Posterior vena cava (tissue), 2 donors: Measurements from ENCODE around the gene SLC25A11. TPM values are rescaled to one million over a fixed set of nuclear protein-coding genes. Genes with fewer than 3 reads are reported as not detected.
"Not testable (repeated sequence)": the region's sequence is repeated elsewhere in the genome, so short reads cannot be mapped to it uniquely, and the experiment has no call there.

Source experiments
- DNase-seq: peaks from one replicate; pipeline ENCODE4 v3.0.0-alpha.2; 2020; ENCODE audit warnings: low spot score
- intact Hi-C, 2 donors: fragments of 100-400 bp; cut with DNase I; formaldehyde crosslinking; loops; one replicate each; pipeline versions ENCODE4 v1.14.1 to v1.14.2; 2022 to 2023
- total RNA-seq, 2 donors: library from RNA; stranded (reverse); fragmentation: NEBNext Ultra II Directional; extraction: Animal tissue kit (Norgen Biotek cat#: 25700); gene quantifications; one replicate each; pipeline ENCODE4 v1.2.1, GENCODE V29; 2021
- donor health status: DM: yes; HTN: yes; CAD: no.
- donor health status: DM: yes; HTN: yes; CAD: no.

Gene SLC25A11
- total RNA-seq, 2 donors from 2014 or later, result 33.0 to 43.7 TPM

DNA sequence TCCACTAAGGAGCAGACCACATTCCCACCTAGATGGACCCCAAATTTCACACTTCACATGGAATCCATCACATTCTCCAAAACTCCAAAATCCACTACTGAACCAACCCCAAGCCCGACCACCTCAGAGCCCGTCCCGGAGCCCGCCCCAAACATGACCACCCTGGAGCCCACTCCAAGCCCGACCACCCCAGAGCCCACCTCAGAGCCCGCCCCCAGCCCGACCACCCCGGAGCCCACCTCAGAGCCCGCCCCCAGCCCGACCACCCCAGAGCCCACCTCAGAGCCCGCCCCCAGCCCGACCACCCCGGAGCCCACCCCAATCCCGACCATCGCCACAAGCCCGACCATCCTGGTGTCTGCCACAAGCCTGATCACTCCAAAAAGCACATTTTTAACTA lies 6.2 kb downstream of the SLC25A11 start:
- DNase-seq, result no peak
- intact Hi-C loops, result loop anchor here in 1 of 2 donors (5.0 kb wide), 1 partner anchor 1186 kb away; no protein-coding TSS in a partner anchor

DNA sequence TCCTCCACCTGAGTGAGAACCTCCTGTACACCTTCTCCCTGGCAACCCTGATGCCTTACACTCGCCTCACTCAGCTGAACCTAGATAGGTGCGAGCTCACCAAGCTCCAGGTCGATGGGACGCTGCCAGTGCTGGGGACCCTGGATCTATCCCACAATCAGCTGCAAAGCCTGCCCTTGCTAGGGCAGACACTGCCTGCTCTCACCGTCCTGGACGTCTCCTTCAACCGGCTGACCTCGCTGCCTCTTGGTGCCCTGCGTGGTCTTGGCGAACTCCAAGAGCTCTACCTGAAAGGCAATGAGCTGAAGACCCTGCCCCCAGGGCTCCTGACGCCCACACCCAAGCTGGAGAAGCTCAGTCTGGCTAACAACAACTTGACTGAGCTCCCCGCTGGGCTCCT lies 7.1 kb downstream of the SLC25A11 start:
- intact Hi-C loops, result loop anchor here in 1 of 2 donors (5.0 kb wide), 1 partner anchor 1185 kb away; no protein-coding TSS in a partner anchor

DNA sequence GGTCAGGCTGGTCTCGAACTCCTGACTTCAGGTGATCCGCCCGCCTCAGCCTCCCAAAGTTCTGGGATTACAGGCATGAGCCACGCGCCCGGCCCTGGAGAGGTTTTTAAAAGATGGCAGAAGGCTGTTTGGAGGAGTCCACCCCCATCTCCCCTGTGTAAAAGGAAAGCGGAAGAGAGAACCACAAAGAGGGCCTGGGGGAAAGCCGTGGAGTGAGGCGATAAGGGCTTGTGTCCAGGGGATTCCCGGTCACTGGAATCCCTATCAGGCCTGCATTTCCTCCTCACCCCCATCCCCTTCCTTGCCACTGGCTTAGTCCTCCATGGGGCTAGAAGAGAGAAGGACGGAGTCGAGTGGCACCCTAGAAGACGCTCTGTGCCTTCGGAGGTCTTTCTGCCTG lies 7.9 kb downstream of the SLC25A11 start, which contains the start of gene GP1BA:
Gene GP1BA, plus strand, starts transcription at position 315 of the 400 bp plus-strand sequence. CDS start 328 bp downstream, outside the sequence.
- DNase-seq, result no peak
- intact Hi-C loops, result loop anchor here in 1 of 2 donors (5.0 kb wide), 1 partner anchor 1185 kb away; no protein-coding TSS in a partner anchor

More for the DNA sequence above, 7.1 kb downstream of the SLC25A11 start:
- DNase-seq, result no peak

DNA sequence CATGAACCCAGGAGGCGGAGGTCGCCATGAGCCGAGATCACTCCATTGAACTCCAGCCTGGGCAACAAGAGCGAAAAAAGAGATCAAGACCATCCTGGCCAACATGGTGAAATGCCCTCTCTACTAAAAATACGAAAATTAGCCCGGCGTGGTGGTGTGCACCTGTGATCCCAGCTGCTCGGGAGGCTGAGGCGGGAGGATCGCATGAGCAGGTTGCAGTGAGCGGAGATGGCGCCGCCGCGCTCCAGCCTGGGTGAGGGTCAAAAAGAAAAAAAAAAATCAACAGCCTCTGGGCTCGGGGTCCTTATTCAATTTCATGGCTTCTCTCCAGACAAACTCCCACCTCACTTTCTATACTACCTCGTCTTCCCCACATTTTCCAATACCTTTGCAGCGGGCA lies 11.0 kb downstream of the SLC25A11 start:
- no peak for DNase-seq
- intact Hi-C loops, result no loop called here

DNA sequence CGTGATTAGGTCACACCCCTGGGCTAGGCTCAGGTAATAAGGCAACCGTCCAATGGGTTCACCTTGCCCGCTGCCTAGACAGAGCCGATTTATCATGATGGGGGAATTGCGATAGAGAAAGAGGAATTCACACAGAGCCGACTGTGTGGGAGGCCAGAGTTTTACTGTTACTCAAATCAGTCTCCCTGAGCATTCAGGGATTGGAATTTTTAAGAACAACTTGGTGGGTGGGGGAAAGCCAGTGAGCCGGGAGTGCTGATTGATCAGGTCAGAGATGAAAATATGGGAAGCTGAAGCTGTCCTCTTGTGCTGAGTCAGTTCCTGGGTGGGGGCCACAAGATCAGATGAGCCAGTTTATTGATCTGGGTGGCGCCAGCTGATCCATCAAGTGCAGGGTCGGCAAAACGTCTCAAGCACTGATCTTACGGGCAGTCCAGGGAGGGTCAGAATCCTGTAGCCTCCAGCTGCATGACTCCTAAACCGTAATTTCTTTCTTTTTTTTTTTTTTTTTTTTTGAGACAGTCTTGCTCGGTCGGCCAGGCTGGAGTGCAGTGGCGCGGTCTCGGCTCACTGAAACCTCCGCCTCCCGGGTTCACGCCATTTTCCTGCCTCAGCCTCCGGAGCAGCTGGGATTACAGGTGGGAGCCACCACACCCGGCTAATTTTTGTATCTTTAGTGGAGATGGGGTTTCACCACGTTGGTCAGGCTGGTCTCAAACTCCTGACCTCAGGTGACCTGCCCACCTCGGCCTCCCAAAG lies 13.1 kb downstream of the SLC25A11 start:
- intact Hi-C loops, DNase-seq: not testable (repeated sequence)

DNA sequence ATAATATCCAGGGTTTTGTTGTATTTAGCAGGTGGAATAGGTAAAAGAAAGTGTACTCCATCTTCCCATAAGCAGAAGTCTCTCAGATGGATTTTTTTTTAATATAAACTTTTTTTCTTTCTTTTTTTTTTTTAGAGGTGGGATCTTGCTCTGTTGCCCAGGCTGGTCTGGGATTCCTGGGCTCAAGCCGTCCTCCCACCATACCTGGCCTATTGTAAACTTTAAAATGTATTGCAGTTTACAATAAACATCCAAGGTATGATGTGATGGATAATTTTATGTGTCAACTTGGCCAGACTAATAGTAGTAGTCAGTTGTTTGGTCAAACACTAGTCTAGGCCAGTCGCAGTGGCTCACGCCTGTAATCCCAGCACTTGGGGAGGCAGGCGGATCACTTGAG lies 18.5 kb downstream of the SLC25A11 start:
- intact Hi-C loops, result no loop called here

DNA sequence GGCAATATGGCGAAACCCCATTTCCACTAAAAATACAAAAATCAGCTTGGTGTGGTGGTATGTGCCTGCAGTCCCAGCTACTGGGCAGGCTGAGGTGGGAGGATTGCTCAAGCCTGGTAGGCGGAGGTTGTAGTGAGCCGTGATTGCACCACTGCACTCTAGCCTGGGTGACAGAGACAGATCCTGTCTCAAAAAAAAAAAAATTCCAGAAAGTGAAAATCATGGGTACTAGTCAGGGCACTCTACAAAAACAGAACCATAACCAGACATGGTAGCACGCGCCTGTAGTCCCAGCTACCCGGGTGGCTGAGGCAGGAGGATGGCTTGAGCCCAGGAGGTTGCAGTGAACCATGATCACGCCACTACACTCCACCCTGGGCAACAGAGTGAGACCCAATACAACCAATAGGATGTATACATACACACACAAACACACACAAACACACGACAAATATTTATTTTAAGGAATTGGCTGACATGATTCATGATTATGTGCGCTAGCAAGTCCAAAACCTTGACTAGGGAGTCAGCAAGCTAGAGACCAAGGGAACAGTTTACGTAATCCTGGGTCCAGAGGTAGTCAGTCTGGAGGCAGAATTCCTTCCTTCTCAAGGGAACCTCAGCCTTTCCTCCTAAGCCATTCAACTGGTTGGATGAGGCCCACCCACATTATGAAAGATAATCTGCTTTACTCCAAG lies 19.3 kb downstream of the SLC25A11 start:
- intact Hi-C loops, result no loop called here
- no peak for DNase-seq

More for the DNA sequence above, 18.5 kb downstream of the SLC25A11 start:
- DNase-seq, result no peak

DNA sequence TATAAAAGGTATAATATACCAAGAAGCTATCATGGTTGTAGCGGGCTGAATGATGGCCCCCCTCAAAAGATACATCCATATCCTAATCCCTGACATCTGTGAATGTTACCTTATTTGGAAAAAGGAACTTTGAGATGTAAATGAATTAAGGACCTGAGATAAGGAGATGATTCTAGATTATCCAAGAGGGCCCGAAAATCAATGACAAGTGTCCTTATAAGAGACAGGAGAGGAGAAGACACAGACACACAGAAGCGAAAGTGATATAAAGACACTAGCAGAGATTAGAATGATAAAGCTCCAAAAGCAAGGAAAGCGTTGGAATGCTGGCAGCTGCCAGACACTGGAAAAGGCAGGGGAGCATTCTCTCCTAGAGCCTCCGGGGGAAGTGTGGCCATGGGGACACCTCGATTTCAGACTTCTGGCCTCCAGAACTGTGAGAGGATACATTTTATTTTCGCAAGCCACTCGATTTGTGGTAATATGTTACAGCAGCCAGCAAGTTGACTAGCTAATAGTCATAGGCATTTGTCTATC lies 20.3 kb downstream of the SLC25A11 start:
- DNase-seq, result no peak
- intact Hi-C loops, result no loop called here

DNA sequence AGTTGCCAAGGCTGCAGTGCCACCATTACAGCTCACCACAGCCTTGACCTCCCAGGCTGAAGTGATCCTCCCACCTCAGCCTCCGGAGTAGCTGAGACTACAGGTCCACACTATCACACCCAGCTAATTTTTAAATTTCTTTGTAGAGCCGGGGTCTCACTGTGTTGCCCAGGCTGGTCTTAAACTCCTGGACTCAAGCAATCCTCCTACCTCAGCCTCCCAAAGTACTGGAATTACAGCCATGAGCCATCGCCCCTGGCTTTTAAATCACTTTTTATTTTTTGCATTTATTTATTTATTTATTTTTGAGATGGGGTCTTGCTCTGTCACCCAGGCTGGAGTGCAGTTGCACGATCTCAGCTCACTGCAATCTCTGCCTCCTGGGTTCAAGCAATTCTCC lies 25.3 kb downstream of the SLC25A11 start:
- DNase-seq, intact Hi-C loops: not testable (repeated sequence)

DNA sequence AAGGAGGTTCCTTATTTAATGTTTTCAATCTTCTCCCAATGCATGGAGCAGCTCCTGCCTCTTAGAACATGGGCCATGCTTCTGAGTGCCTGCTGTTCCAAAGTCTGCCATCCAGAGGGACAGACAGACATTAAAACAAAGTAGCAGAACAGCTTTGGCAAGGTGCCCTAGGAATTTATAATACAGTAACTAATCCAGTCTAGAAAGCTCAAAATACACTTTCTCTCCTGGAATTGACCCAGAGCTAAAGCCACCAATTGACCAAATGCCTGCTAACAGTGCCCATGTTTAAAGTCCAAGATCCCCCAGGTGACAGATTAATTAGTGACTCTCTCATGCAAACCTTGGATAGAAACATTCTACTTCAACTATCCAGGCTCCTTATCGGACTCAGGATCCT lies 25.9 kb downstream of the SLC25A11 start:
- intact Hi-C loops, result no loop called here

DNA sequence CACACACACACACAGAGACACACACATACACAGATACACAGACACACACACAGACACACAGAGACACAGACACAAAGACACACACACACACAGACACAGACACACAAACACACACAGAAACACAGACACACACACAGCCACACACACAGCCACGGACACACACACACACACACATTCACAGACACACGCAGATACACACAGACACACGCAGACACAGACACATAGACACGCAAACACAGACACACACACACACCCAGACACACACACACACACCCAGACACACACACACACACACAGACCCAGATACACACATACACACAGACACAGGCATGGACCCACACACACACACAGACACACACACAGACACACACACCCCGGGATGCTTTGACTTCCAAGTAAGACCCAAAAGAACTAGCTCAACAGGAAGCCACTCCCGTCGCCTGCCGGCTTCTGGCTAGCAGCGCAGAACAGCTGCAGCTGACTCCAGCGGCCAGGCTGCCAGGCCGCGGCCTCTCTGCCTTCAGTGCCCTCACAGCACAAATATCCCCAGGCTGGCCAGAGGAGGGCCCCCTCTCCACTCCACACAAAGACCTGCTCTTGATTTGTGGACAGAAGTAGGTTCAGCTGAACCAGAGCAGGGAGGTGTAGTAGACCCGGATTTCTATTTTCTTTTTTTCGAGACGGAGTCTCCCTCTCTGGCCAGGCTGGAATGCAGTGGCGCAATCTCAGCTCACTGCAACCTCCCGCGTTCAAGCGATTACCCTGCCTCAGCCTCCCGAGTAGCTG lies 30.9 kb downstream of the SLC25A11 start:
- intact Hi-C loops, result loop anchor here (10.0 kb wide), 1 partner anchor 156 kb away; no protein-coding TSS in a partner anchor
- DNase-seq, result peak; percentile 97

More for the DNA sequence above, 25.9 kb downstream of the SLC25A11 start:
- no peak for DNase-seq

DNA sequence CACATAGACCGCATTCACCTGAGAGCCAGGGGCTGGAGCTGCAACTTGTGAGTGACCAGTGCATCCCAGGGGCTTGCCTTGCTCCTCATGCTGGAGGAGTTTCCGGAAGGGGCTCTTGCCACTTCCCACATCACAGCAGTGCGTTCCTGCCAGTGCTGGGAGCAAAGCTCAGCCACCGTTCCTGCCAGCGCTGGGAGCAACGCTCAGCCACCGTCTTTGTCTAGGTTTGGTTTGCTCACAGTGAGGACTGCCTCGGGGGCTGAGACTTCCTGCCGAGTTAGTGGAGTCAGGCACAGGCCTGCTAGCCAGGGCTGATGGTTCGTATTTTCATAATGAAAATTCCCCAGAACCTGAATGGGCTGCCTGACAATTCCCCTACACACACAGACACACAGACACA lies 31.5 kb downstream of the SLC25A11 start:
- no peak for DNase-seq
- intact Hi-C loops, result loop anchor here (10.0 kb wide), 1 partner anchor 156 kb away; no protein-coding TSS in a partner anchor

DNA sequence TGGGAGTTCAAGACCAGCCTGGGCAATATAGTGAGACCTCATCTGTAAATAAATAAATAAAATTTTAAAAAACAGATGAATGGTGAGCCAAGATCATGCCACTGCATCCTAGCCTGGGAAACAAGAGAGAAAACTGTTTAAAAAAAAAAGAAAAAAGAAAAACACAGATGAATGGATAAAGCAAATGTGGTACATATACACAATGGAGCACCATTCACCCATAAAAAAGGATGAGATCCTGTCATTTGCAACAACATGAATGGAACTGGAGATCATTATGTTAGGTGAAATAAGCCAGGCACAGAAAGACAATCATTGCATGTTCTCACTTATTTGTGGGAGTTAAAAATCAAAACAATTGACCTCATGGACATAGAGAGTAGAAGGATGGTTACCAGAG lies 33.2 kb downstream of the SLC25A11 start:
- not testable (repeated sequence) for DNase-seq
- intact Hi-C loops, result loop anchor here (10.0 kb wide), 1 partner anchor 158 kb away; no protein-coding TSS in a partner anchor

DNA sequence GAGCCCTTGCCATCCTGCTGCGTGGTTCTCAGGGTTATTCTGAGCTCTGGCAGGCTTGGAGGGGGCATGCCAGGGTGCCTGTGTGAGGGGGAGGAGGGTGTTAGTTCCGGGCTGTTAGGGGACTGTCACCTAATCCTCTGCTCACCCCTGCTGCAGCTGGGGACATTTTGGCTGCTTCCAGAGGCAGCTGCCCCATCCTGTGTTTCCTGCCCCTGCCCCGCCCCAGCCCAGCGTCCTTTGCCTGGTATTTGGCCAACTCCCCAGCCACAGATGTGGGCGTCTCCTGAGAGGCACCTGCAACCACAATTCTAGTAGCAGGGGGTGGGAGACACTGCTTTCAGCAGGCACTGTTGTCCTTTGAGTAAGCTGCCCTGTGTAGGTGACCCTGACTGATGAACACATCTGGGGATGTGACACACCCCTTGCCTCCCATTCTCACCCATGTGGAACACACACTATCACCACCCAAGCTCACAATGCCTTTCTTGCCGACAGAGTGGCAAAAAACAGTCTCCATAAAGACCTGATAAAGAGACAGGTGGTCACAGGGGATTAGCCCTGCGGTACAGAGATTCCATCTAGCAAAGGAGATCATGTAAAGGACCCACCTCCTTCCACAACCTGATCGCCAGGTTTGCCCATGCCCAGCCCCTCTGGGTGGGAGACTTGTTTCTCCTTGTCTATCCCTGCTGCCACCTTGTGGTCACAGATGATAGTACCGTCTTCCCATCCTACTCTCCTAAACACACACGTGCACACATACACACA lies 36.6 kb downstream of the SLC25A11 start, which contains the start of gene CHRNE:
Gene CHRNE, minus strand, starts transcription at position 48 of the 768 bp plus-strand sequence. Its CDS starts 35 bp downstream, at position 13.
- intact Hi-C loops, result loop anchor here (10.0 kb wide), 1 partner anchor 162 kb away; no protein-coding TSS in a partner anchor
- no peak for DNase-seq

DNA sequence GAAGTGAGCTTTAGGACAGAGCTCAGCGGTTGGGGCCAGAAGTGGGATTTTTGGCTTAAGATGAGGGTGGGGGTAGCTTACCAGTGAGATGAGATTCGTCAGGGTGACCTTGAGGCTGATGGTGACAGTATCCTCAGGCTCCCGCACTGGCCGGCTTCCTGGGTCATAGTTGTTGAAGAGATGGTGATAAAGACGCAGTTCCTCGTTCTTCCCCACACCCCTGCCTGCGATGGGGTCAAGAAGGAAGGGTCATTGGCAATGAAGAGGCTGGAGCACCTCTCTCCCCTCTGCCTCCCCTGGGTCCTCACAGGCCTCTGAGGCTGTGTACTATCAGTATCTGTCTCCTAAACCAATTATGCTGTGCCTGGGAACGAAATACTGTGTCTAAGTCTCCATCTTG lies 37.3 kb downstream of the SLC25A11 start:
- intact Hi-C loops, result loop anchor here (10.0 kb wide), 1 partner anchor 162 kb away; no protein-coding TSS in a partner anchor
- no peak for DNase-seq

DNA sequence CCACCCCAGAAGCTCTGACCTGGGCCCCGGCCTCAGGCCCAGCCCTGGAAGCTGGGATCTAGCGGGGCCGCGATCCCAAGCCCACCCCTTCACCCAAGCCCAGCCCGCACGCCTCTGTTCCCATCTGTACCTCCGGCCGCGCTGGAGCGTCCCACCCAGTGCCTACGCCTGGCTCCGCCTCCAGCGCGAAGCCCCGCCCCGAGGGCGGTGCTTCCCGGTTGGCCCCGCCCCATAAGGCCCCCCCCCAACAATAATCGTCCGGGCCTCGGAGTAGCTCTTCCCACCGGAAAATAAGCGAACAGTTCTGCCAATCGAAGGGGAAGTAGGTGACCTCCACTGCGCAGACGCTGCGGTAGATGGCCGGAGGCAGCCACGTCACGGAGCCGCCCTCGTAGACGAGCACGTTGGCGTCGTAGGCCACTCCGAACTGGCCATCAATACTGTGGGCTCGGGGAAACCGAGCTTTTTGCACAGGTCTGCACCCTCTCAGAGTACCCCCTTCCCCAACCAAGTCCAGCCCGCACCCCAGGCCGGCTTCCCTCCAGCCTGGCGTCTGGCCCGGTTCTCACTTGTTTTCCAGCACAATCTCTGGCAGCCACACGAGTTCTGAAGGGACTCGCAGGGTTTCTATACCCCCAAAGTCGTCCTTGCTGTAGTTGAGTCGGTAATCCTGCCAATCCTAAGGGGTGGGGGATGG lies 38.0 kb downstream of the SLC25A11 start:
- intact Hi-C loops, result loop anchor here (10.0 kb wide), 1 partner anchor 163 kb away; no protein-coding TSS in a partner anchor
- peak; percentile 91 for DNase-seq

DNA sequence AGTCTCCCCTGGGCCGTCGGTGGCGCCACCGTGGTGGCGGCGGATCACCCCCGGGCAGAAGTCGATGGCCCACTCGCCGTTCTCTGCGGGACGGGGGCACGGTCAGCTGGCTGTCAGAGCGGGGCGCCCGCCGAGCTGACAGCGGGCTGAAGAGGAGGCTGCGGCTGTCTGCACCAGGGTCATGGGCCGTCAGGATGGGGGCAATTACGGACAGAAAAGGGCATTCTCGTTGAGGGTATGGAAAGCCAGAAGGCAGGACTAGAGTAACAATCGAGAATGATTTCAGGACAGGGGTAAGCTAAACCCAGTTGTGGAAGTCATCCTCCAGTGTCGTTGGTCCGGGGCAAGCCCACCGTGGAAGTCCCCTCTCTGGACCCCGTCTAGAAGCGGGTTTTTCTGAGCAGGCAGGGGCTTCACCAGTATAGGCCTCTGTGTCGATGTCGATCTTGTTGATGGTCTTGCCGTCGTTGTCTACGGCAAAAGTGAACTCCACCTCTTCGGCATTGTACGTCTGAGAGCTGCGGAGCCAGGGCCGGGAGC lies 38.7 kb downstream of the SLC25A11 start:
- intact Hi-C loops, result loop anchor here (10.0 kb wide), 1 partner anchor 164 kb away; no protein-coding TSS in a partner anchor
- no peak for DNase-seq
